GM12874 (cell line): Measurements from ENCODE around the gene P2RX7.

Experiments
- TF ChIP-seq, protein P1 (sequence below): IDR thresholded peaks from 2 replicates; pipeline ENCODE4 v1.5.1; 2011; ENCODE audit warnings: low read depth, mild to moderate bottlenecking, control low read depth, low read length, moderate library complexity; ENCODE audit not compliant: insufficient read depth

Gene P2RX7

DNA sequence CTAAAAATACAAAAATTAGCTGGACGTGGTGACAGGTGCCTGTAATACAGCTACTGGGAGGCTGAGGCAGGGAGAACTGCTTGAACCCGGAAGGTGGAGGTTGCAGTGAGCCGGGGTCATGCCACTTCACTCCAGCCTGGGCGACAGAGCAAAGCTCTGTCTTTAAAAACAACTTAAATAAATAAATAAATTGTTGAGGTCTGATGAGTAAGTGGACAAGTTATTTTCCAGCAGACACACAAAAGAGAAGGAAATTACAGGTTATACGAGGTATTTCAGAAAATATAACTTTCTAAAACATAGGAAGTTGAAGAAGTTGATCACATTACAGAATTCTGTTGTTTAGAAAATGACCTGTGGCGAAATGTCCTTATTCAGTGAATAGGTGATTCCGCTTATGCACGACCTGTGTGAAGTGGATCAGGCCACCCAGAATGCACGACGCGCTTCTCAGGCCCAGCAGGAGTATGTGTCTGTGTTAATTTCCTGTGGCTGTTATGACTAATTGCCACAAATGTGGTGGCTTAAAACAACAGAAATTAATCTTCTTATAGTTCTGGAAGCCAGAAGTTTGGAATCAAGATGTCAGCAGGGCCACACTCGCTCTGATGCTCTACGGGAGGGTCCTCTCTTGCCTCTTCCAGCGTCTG, 38.1 kb downstream of the P2RX7 start:
- TF ChIP-seq, protein P1, sequence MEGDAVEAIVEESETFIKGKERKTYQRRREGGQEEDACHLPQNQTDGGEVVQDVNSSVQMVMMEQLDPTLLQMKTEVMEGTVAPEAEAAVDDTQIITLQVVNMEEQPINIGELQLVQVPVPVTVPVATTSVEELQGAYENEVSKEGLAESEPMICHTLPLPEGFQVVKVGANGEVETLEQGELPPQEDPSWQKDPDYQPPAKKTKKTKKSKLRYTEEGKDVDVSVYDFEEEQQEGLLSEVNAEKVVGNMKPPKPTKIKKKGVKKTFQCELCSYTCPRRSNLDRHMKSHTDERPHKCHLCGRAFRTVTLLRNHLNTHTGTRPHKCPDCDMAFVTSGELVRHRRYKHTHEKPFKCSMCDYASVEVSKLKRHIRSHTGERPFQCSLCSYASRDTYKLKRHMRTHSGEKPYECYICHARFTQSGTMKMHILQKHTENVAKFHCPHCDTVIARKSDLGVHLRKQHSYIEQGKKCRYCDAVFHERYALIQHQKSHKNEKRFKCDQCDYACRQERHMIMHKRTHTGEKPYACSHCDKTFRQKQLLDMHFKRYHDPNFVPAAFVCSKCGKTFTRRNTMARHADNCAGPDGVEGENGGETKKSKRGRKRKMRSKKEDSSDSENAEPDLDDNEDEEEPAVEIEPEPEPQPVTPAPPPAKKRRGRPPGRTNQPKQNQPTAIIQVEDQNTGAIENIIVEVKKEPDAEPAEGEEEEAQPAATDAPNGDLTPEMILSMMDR = no peak

DNA sequence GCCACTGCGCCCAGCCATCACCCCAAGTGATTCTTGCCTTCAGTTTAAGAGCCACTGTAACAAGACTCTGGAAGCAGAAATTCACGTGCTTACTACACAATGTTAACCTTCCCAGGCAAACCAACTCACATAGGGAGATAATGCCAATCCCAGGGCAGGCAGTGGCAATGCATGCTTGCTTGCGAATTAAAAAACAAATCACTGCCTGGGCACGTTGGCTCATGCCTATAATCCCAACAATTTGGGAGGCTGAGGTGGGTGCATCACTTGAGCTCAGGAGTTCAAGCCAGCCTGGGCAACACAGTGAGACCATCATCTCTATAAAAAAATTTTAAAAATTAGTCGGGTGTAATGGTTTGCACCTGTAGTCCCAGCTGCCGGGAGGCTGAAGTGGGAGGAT, 39.5 kb downstream of the P2RX7 start:
- TF ChIP-seq, protein P1 = no peak

DNA sequence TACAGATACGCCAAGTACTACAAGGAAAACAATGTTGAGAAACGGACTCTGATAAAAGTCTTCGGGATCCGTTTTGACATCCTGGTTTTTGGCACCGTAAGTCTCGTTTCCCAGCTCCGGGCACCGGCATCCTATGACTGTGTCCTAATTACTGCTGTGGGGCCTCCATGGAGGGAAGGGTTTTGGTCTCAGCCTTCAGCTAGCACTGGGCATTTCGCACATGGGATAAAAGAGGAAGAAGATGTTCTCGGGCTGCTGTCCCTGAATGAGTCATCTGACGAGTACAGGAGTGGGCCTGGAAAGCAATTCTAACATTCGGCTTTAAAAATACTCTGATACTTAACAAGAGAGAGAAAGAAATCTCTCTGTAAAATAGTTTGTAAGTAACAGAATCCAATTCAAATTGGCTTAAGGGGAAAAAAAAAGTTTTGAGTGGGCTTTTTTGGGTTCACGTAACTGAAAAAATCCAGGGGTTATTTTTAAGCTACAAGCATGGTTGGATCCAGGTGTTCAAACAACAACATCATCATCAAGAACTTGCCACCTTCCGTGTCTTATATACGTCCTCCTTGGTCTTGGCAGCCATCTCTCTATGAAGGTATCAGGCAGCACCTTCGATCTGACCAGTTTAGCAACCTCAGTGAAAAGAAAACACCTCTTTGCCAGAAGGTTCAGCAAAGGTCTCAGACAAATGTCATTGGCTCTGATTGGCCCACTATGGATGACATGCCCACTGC, 42.9 kb downstream of the P2RX7 start:
- TF ChIP-seq, protein P1 = no peak

- TF ChIP-seq, protein P1 = no peak
Measured at GRCh38 chr12:121176826-121177529, 44.3 kb downstream of the P2RX7 start.

DNA sequence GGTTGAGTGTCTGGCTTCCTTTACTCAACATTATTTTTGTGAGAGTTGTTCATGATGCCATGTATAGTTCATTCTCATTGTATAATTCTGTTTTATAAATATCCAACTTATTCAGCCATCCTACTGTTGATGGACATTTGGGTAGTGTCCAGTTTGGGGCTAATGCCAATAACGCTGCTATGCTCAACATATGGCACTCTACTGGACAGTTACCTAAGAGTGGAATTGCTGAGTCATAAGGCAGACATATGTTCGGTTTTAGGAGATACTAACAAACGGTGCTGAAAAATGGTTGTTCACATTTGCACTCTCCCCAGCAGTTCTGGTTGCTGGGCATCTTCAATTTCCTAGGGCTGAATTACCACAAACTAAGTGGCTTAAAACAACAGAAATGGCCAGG, 48.5 kb downstream of the P2RX7 start:
- TF ChIP-seq, protein P1 = no peak

- TF ChIP-seq, protein P1 = no peak
Measured at GRCh38 chr12:121182222-121182893, 49.7 kb downstream of the P2RX7 start.

DNA sequence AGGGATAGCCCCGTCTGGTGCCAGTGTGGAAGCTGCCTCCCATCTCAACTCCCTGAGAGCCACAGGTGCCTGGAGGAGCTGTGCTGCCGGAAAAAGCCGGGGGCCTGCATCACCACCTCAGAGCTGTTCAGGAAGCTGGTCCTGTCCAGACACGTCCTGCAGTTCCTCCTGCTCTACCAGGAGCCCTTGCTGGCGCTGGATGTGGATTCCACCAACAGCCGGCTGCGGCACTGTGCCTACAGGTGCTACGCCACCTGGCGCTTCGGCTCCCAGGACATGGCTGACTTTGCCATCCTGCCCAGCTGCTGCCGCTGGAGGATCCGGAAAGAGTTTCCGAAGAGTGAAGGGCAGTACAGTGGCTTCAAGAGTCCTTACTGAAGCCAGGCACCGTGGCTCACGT, 51.7 kb downstream of the P2RX7 start:
- TF ChIP-seq, protein P1 = no peak
